Stimulated activated CD4-positive, alpha-beta T cell treated with anti-CD3 and anti-CD28 coated beads, Interleukin-1b, Interleukin-23, amount 100 ng/mL, for 4 hours (primary cell): ENCODE measurements around the gene SLC25A1.
"Not testable (repeated sequence)": the region's sequence is repeated elsewhere in the genome, so short reads cannot be mapped to it uniquely, and the experiment has no call there.

Source experiments
- DNase-seq, 2 donors: peaks; one replicate each; pipeline ENCODE4 v3.0.0-alpha.2; 2020; ENCODE audit warnings: low read depth in 2 of 2

Gene SLC25A1

GRCh38 chr22:19166421-19166820, 12.1 kb downstream of the SLC25A1 start:
- DNase-seq: no peak

GRCh38 chr22:19164425-19164824, 14.1 kb downstream of the SLC25A1 start:
- no peak for DNase-seq

- not testable (repeated sequence) for DNase-seq
Observed at GRCh38 chr22:19158649-19159048, 19.9 kb downstream of the SLC25A1 start.

- not testable (repeated sequence) for DNase-seq
Observed at GRCh38 chr22:19156109-19156508, 22.4 kb downstream of the SLC25A1 start.

GRCh38 chr22:19152942-19153883, 25.3 kb downstream of the SLC25A1 start:
- no peak for DNase-seq

- DNase-seq: no peak
Observed at GRCh38 chr22:19151329-19152191, 27.0 kb downstream of the SLC25A1 start.

GRCh38 chr22:19150482-19151328, 27.8 kb downstream of the SLC25A1 start:
- no peak for DNase-seq

GRCh38 chr22:19149991-19150390, 28.5 kb downstream of the SLC25A1 start, which contains the start of gene GSC2:
GSC2 (minus strand) TSS chr22:19150292; CDS start chr22:19150283, 9 bp downstream.
- DNase-seq: no peak

- peak in 1 of 2 donors; percentile 28 for DNase-seq
Observed at GRCh38 chr22:19149047-19149883, 29.3 kb downstream of the SLC25A1 start.

GRCh38 chr22:19148417-19149046, 30.0 kb downstream of the SLC25A1 start:
- DNase-seq: no peak

- DNase-seq: no peak
Observed at GRCh38 chr22:19147195-19147780, 31.2 kb downstream of the SLC25A1 start.

GRCh38 chr22:19146215-19146968, 32.1 kb downstream of the SLC25A1 start:
- no peak for DNase-seq

- DNase-seq: no peak
Observed at GRCh38 chr22:19143967-19144400, 34.6 kb downstream of the SLC25A1 start.

GRCh38 chr22:19143212-19143611, 35.3 kb downstream of the SLC25A1 start:
- no peak for DNase-seq

GRCh38 chr22:19142394-19142793, 36.1 kb downstream of the SLC25A1 start:
- DNase-seq: no peak

GRCh38 chr22:19139974-19140373, 38.6 kb downstream of the SLC25A1 start:
- DNase-seq: no peak

- DNase-seq: no peak
Observed at GRCh38 chr22:19139001-19139356, 39.6 kb downstream of the SLC25A1 start.

GRCh38 chr22:19138217-19139000, 40.1 kb downstream of the SLC25A1 start:
- DNase-seq: no peak
